SH-SY5Y (cell line): Measurements from ENCODE around the gene SYT2.

Experiments used
- GATA2 ChIP-seq: IDR thresholded peaks from 2 replicates; pipeline ENCODE4 v1.6.1; 2011; ENCODE audit warnings: mild to moderate bottlenecking, low read depth, low read length
- GATA3 ChIP-seq: IDR thresholded peaks from 2 replicates; pipeline ENCODE4 v1.6.1; 2011; ENCODE audit warnings: low read depth, mild to moderate bottlenecking, low read length, moderate library complexity

DNA sequence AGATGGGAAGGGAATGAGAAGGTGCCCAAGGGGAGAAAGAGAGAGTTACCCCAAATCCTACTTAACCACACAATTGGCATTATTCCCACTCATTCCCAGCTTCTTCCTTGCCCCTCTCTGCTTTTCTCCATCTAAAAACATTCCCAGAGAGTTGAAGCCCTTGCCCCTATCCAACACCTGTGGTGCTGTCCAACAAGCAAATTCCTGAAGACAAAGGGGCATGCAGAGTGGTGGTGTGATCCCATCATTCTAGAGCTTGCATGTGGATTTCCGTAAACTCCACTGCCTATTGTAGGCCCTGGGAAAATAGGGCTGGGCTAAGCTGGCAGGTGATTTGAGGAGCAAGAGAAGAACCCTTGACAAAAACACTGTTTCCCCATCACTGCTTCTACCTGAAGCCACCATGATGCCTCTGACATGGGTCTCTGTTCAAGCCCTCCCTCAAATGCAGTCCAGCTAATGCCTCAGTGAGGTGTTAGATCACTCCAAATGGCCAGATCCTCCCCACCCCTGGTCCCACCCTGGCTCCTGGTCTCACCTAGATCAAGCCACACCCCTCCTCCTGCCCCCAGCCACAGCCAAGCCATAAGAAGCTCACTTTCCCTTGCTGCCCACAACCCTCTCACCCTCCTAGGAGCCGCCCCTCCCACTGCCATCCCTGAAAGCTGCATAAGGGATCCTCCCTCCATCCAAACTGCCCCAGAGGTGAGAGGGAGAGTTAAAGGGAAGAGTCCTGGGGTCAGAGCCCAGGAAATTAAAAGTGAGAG lies 29.5 kb downstream of the SYT2 start:
- TF ChIP-seq GATA2 (no peak), GATA3 (no peak)
